HEK293 (cell line): ENCODE data around the gene FZR1.

Experiments
- BCL11B ChIP-seq: fragments of 450-650 bp; formaldehyde crosslinking; IDR thresholded peaks from 2 replicates; pipeline ENCODE4 v1.5.1; 2016; ENCODE audit warnings: low read depth, missing biosample characterization, missing genetic modification characterization
- GLIS1 ChIP-seq: fragments of 450-650 bp; formaldehyde crosslinking; IDR thresholded peaks from 2 replicates; pipeline ENCODE4 v1.5.1; 2016; ENCODE audit warnings: missing biosample characterization, missing genetic modification characterization
- KLF16 ChIP-seq: fragments of 450-650 bp; formaldehyde crosslinking; IDR thresholded peaks from 2 replicates; pipeline ENCODE4 v1.5.1; 2017; ENCODE audit warnings: missing biosample characterization, missing genetic modification characterization
- MEIS1 ChIP-seq: sonication (generic); formaldehyde crosslinking; IDR thresholded peaks from 2 replicates; pipeline ENCODE4 v1.8.1; 2022; ENCODE audit warnings: missing genetic modification reagents, mild to moderate bottlenecking, borderline replicate concordance
- MYNN ChIP-seq: fragments of 450-650 bp; formaldehyde crosslinking; IDR thresholded peaks from 2 replicates; pipeline ENCODE4 v1.5.1; 2016; ENCODE audit warnings: missing biosample characterization, missing genetic modification characterization, borderline replicate concordance
- YY2 ChIP-seq: fragments of 450-650 bp; formaldehyde crosslinking; IDR thresholded peaks from 2 replicates; pipeline ENCODE4 v1.5.1; 2016; ENCODE audit warnings: missing biosample characterization, missing genetic modification characterization
- ZBTB1 ChIP-seq: fragments of 450-650 bp; formaldehyde crosslinking; IDR thresholded peaks from 2 replicates; pipeline ENCODE4 v1.5.1; 2016; ENCODE audit warnings: missing biosample characterization, missing genetic modification characterization
- ZBTB7A ChIP-seq: fragments of 450-650 bp; formaldehyde crosslinking; IDR thresholded peaks from 2 replicates; pipeline ENCODE4 v1.5.1; 2016; ENCODE audit warnings: low read depth, missing biosample characterization, missing genetic modification characterization
- ZBTB8A ChIP-seq: fragments of 450-650 bp; formaldehyde crosslinking; IDR thresholded peaks from 2 replicates; pipeline ENCODE4 v1.5.1; 2016; ENCODE audit warnings: missing biosample characterization, missing genetic modification characterization
- ZNF155 ChIP-seq: fragments of 450-650 bp; formaldehyde crosslinking; IDR thresholded peaks from 2 replicates; pipeline ENCODE4 v1.5.1; 2016; ENCODE audit warnings: missing biosample characterization, missing genetic modification characterization
- ZNF266 ChIP-seq: fragments of 450-650 bp; formaldehyde crosslinking; IDR thresholded peaks from 2 replicates; pipeline ENCODE4 v1.5.1; 2016; ENCODE audit warnings: missing biosample characterization, missing genetic modification characterization, low read depth
- ZNF324 ChIP-seq: fragments of 450-650 bp; formaldehyde crosslinking; IDR thresholded peaks from 2 replicates; pipeline ENCODE4 v1.5.1; 2016; ENCODE audit warnings: missing biosample characterization, missing genetic modification characterization
- ZNF416 ChIP-seq: fragments of 450-650 bp; formaldehyde crosslinking; IDR thresholded peaks from 2 replicates; pipeline ENCODE4 v1.5.1; 2016; ENCODE audit warnings: missing biosample characterization, missing genetic modification characterization
- ZNF544 ChIP-seq: fragments of 450-650 bp; formaldehyde crosslinking; IDR thresholded peaks from 2 replicates; pipeline ENCODE4 v1.5.0; 2017; ENCODE audit warnings: missing biosample characterization, missing genetic modification characterization
- ZNF555 ChIP-seq: fragments of 450-650 bp; formaldehyde crosslinking; conservative IDR thresholded peaks from 2 replicates; pipeline ENCODE4 v1.5.1; 2017; ENCODE audit warnings: missing biosample characterization, mild to moderate bottlenecking, missing genetic modification characterization, inconsistent platforms
- ZNF571 ChIP-seq: fragments of 450-650 bp; formaldehyde crosslinking; IDR thresholded peaks from 2 replicates; pipeline ENCODE4 v1.5.0; 2017; ENCODE audit warnings: missing biosample characterization, missing genetic modification characterization
- ZNF600 ChIP-seq: fragments of 450-650 bp; formaldehyde crosslinking; IDR thresholded peaks from 2 replicates; pipeline ENCODE4 v1.5.1; 2016; ENCODE audit warnings: missing biosample characterization, missing genetic modification characterization
- ZNF629 ChIP-seq: fragments of 450-650 bp; formaldehyde crosslinking; IDR thresholded peaks from 2 replicates; pipeline ENCODE4 v1.5.1; 2017; ENCODE audit warnings: missing biosample characterization, missing genetic modification characterization
- ZNF76 ChIP-seq: fragments of 450-650 bp; formaldehyde crosslinking; IDR thresholded peaks from 2 replicates; pipeline ENCODE4; 2016; ENCODE audit warnings: low read depth, missing biosample characterization, missing genetic modification characterization, borderline replicate concordance
- TF ChIP-seq, protein P1 (sequence below): fragments of 450-650 bp; formaldehyde crosslinking; IDR thresholded peaks from 2 replicates; pipeline ENCODE4 v1.5.1; 2016; ENCODE audit warnings: missing biosample characterization, missing genetic modification characterization
- TF ChIP-seq, protein P2 (sequence below): fragments of 450-650 bp; formaldehyde crosslinking; IDR thresholded peaks from 2 replicates; pipeline ENCODE4 v1.5.1; 2016; ENCODE audit warnings: missing biosample characterization, missing genetic modification characterization
- TF ChIP-seq, protein P3 (sequence below): fragments of 450-650 bp; formaldehyde crosslinking; IDR thresholded peaks from 2 replicates; pipeline ENCODE4 v1.5.1; 2016; ENCODE audit warnings: missing biosample characterization, missing genetic modification characterization
- TF ChIP-seq, protein P4 (sequence below): fragments of 450-650 bp; formaldehyde crosslinking; conservative IDR thresholded peaks from 2 replicates; pipeline ENCODE4 v1.5.1; 2016; ENCODE audit warnings: low read depth, missing biosample characterization, missing genetic modification characterization
- TF ChIP-seq, protein P5 (sequence below): fragments of 450-650 bp; formaldehyde crosslinking; IDR thresholded peaks from 2 replicates; pipeline ENCODE4 v1.5.1; 2016; ENCODE audit warnings: missing biosample characterization, missing genetic modification characterization
- TF ChIP-seq, protein P6 (sequence below): fragments of 450-650 bp; formaldehyde crosslinking; IDR thresholded peaks from 2 replicates; pipeline ENCODE4 v1.5.1; 2016; ENCODE audit warnings: missing biosample characterization, missing genetic modification characterization

The FZR1 gene

DNA sequence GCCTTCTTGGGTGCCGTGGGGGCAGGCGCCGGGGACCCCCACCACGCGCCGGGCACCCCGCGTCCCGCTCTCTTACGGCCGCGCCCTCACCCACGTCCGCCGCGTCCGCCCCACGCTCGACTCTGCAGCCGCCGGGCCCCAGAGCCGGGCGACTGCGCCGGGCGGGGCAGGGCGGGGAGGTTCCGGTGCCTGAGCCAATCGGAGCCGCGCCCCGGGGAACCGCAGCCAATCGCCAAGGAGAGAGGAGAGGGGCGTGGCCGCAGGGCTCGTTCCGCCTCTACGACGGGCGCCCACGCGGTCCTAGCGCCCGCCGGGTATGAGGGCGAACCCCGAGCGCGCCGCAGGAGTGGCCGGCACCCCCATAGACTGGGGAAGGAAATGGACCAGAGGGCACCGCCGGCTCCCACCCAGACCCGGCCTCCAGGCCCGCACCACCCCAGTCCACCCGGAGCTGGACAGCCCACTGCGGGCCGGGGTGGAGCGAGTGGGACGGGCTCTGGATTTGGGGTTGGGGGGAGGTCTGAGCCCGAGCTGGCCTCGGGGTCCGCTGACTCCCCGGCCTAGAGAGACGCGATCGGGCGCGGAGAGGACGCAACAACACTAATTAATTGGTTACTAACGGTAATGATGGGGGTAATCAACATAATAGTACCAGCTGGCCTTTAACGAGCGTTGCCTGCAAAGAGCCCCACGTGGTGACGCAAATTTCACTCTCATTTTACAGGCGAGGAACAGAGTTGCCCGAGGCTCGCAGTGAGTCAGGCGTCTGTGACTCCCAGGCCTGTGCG, 51.5 kb downstream of the FZR1 start, which contains the start of gene MFSD12 (continued):
- TF ChIP-seq, protein P1, sequence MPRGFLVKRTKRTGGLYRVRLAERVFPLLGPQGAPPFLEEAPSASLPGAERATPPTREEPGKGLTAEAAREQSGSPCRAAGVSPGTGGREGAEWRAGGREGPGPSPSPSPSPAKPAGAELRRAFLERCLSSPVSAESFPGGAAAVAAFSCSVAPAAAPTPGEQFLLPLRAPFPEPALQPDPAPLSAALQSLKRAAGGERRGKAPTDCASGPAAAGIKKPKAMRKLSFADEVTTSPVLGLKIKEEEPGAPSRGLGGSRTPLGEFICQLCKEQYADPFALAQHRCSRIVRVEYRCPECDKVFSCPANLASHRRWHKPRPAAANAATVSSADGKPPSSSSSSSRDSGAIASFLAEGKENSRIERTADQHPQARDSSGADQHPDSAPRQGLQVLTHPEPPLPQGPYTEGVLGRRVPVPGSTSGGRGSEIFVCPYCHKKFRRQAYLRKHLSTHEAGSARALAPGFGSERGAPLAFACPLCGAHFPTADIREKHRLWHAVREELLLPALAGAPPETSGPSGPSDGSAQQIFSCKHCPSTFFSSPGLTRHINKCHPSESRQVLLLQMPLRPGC (tag by site-specific recombination), result peak; percentile 55; the same call in 1 of the 2 replicates
- TF ChIP-seq MYNN (tag by site-specific recombination) (no peak), GLIS1 (tag by site-specific recombination) (peak; percentile 65), ZNF629 (peak; percentile 79), ZBTB8A (tag by site-specific recombination) (peak; percentile 93), ZNF416 (tag by site-specific recombination) (no peak), ZNF600 (peak; percentile 49; the same call in 1 of the 2 replicates), ZNF555 (tag by site-specific recombination) (no peak), YY2 (tag by site-specific recombination) (peak; percentile 48; the same call in 1 of the 2 replicates), ZNF571 (tag by site-specific recombination) (no peak), ZBTB1 (tag by site-specific recombination) (0 out of 2 replicates have a peak, but pooled peaks have one; percentile 27), MEIS1 (no peak), KLF16 (tag by site-specific recombination) (peak; percentile 96), ZNF266 (tag by site-specific recombination) (no peak), ZNF76 (tag by site-specific recombination) (0 out of 2 replicates have a peak, but pooled peaks have one; percentile 27), ZNF544 (no peak), ZBTB7A (tag by site-specific recombination) (peak; percentile 79; the same call in 1 of the 2 replicates), ZNF324 (tag by site-specific recombination) (peak; percentile 85), BCL11B (0 out of 2 replicates have a peak, but pooled peaks have one; percentile 13), ZNF155 (tag by site-specific recombination) (no peak)
- TF ChIP-seq, protein P2, sequence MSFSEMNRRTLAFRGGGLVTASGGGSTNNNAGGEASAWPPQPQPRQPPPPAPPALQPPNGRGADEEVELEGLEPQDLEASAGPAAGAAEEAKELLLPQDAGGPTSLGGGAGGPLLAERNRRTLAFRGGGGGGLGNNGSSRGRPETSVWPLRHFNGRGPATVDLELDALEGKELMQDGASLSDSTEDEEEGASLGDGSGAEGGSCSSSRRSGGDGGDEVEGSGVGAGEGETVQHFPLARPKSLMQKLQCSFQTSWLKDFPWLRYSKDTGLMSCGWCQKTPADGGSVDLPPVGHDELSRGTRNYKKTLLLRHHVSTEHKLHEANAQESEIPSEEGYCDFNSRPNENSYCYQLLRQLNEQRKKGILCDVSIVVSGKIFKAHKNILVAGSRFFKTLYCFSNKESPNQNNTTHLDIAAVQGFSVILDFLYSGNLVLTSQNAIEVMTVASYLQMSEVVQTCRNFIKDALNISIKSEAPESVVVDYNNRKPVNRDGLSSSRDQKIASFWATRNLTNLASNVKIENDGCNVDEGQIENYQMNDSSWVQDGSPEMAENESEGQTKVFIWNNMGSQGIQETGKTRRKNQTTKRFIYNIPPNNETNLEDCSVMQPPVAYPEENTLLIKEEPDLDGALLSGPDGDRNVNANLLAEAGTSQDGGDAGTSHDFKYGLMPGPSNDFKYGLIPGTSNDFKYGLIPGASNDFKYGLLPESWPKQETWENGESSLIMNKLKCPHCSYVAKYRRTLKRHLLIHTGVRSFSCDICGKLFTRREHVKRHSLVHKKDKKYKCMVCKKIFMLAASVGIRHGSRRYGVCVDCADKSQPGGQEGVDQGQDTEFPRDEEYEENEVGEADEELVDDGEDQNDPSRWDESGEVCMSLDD, result peak; percentile 100
- TF ChIP-seq, protein P3, sequence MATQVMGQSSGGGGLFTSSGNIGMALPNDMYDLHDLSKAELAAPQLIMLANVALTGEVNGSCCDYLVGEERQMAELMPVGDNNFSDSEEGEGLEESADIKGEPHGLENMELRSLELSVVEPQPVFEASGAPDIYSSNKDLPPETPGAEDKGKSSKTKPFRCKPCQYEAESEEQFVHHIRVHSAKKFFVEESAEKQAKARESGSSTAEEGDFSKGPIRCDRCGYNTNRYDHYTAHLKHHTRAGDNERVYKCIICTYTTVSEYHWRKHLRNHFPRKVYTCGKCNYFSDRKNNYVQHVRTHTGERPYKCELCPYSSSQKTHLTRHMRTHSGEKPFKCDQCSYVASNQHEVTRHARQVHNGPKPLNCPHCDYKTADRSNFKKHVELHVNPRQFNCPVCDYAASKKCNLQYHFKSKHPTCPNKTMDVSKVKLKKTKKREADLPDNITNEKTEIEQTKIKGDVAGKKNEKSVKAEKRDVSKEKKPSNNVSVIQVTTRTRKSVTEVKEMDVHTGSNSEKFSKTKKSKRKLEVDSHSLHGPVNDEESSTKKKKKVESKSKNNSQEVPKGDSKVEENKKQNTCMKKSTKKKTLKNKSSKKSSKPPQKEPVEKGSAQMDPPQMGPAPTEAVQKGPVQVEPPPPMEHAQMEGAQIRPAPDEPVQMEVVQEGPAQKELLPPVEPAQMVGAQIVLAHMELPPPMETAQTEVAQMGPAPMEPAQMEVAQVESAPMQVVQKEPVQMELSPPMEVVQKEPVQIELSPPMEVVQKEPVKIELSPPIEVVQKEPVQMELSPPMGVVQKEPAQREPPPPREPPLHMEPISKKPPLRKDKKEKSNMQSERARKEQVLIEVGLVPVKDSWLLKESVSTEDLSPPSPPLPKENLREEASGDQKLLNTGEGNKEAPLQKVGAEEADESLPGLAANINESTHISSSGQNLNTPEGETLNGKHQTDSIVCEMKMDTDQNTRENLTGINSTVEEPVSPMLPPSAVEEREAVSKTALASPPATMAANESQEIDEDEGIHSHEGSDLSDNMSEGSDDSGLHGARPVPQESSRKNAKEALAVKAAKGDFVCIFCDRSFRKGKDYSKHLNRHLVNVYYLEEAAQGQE, result peak; percentile 61
- TF ChIP-seq, protein P4, sequence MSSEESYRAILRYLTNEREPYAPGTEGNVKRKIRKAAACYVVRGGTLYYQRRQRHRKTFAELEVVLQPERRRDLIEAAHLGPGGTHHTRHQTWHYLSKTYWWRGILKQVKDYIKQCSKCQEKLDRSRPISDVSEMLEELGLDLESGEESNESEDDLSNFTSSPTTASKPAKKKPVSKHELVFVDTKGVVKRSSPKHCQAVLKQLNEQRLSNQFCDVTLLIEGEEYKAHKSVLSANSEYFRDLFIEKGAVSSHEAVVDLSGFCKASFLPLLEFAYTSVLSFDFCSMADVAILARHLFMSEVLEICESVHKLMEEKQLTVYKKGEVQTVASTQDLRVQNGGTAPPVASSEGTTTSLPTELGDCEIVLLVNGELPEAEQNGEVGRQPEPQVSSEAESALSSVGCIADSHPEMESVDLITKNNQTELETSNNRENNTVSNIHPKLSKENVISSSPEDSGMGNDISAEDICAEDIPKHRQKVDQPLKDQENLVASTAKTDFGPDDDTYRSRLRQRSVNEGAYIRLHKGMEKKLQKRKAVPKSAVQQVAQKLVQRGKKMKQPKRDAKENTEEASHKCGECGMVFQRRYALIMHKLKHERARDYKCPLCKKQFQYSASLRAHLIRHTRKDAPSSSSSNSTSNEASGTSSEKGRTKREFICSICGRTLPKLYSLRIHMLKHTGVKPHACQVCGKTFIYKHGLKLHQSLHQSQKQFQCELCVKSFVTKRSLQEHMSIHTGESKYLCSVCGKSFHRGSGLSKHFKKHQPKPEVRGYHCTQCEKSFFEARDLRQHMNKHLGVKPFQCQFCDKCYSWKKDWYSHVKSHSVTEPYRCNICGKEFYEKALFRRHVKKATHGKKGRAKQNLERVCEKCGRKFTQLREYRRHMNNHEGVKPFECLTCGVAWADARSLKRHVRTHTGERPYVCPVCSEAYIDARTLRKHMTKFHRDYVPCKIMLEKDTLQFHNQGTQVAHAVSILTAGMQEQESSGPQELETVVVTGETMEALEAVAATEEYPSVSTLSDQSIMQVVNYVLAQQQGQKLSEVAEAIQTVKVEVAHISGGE (tag by site-specific recombination), result peak; percentile 36
- TF ChIP-seq, protein P5, sequence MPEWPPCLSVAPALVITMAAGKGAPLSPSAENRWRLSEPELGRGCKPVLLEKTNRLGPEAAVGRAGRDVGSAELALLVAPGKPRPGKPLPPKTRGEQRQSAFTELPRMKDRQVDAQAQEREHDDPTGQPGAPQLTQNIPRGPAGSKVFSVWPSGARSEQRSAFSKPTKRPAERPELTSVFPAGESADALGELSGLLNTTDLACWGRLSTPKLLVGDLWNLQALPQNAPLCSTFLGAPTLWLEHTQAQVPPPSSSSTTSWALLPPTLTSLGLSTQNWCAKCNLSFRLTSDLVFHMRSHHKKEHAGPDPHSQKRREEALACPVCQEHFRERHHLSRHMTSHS (tag by site-specific recombination), result no peak
- TF ChIP-seq, protein P6, sequence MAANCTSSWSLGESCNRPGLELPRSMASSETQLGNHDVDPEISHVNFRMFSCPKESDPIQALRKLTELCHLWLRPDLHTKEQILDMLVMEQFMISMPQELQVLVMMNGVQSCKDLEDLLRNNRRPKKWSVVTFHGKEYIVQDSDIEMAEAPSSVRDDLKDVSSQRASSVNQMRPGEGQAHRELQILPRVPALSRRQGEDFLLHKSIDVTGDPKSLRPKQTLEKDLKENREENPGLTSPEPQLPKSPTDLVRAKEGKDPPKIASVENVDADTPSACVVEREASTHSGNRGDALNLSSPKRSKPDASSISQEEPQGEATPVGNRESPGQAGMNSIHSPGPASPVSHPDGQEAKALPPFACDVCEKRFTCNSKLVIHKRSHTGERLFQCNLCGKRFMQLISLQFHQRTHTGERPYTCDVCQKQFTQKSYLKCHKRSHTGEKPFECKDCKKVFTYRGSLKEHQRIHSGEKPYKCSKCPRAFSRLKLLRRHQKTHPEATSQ (tag by site-specific recombination), result peak; percentile 88; the same call in 1 of the 2 replicates
